SK-N-SH treated with all-trans-retinoic acid at 6 μM for 48 hours (cell line): Measurements from ENCODE around the gene KRT39.

Experiments
- ARNTL ChIP-seq: fragments of 450-650 bp; formaldehyde crosslinking; IDR thresholded peaks from 2 replicates; pipeline ENCODE4 v1.5.0; 2020; ENCODE audit warnings: low read depth, mild to moderate bottlenecking, moderate library complexity, borderline replicate concordance
- GLIS3 ChIP-seq: fragments of 250-450 bp; sonication (Bioruptor Pico); IDR thresholded peaks from 2 replicates; pipeline ENCODE4 v1.5.0; 2020; ENCODE audit warnings: mild to moderate bottlenecking, moderate library complexity
- ISL1 ChIP-seq: fragments of 250-450 bp; sonication (Bioruptor Pico); IDR thresholded peaks from 2 replicates; pipeline ENCODE4 v2.1.2; 2022; ENCODE audit warnings: mild to moderate bottlenecking, moderate library complexity
- OSR1 ChIP-seq: fragments of 250-450 bp; sonication (Bioruptor Pico); IDR thresholded peaks from 2 replicates; pipeline ENCODE4 v1.8.0; 2022; ENCODE audit warnings: moderate library complexity, mild to moderate bottlenecking, inconsistent platforms
- PPARA ChIP-seq: fragments of 250-450 bp; sonication (Bioruptor Pico); IDR thresholded peaks from 2 replicates; pipeline ENCODE4 v1.5.0; 2020; ENCODE audit warnings: mild to moderate bottlenecking, borderline replicate concordance
- TOX ChIP-seq: fragments of 250-450 bp; sonication (Bioruptor Pico); IDR thresholded peaks from 2 replicates; pipeline ENCODE4 v1.8.0; 2021; ENCODE audit warnings: mild to moderate bottlenecking, moderate library complexity, borderline replicate concordance
- ZC3H10 ChIP-seq: fragments of 250-450 bp; sonication (Bioruptor Pico); IDR thresholded peaks from 2 replicates; pipeline ENCODE4 v1.5.1; 2021; ENCODE audit warnings: mild to moderate bottlenecking, moderate library complexity
- ZFP3 ChIP-seq: fragments of 250-450 bp; sonication (Bioruptor Pico); IDR thresholded peaks from 2 replicates; pipeline ENCODE4 v1.5.0; 2020; ENCODE audit warnings: mild to moderate bottlenecking, moderate library complexity
- ZFP30 ChIP-seq: fragments of 450-650 bp; formaldehyde crosslinking; IDR thresholded peaks from 2 replicates; pipeline ENCODE4 v1.5.0; 2022; ENCODE audit warnings: mild to moderate bottlenecking, moderate library complexity
- ZNF565 ChIP-seq: fragments of 450-650 bp; formaldehyde crosslinking; conservative IDR thresholded peaks from 2 replicates; pipeline ENCODE4 v1.5.0; 2020; ENCODE audit warnings: low read depth, mild to moderate bottlenecking, moderate library complexity
- ZNF8 ChIP-seq: fragments of 450-650 bp; formaldehyde crosslinking; IDR thresholded peaks from 2 replicates; pipeline ENCODE4 v1.5.0; 2020; ENCODE audit warnings: mild to moderate bottlenecking, moderate library complexity
- TF ChIP-seq, protein P1 (sequence below): fragments of 250-450 bp; sonication (Bioruptor Pico); IDR thresholded peaks from 2 replicates; pipeline ENCODE4 v1.5.1; 2020; ENCODE audit warnings: low read depth, mild to moderate bottlenecking, moderate library complexity
- TF ChIP-seq, protein P2 (sequence below): fragments of 250-450 bp; sonication (Bioruptor Pico); IDR thresholded peaks from 2 replicates; pipeline ENCODE4 v1.8.0; 2020; ENCODE audit warnings: mild to moderate bottlenecking, moderate library complexity, borderline replicate concordance

DNA sequence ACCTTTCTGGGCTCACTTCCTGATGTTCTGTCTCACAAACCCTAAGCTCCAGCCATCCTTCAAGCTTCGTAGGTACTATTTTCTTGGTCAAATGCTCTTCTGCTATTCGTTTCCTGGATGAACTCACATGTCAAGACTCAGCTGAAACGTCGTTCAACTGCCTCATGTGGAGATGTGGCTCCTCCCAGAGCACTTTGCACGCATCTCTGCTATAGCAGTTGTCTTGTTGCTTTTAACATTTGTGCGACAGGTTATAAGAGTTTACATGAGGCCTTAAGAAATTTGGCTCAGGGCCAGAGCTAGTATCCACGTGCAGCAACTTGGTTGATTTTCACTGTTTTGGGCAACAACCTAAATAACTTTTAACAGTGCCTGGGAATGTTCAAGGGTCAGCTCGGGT is 20.2 kb upstream of the KRT39 start:
- TF ChIP-seq OSR1 (no peak), TOX (CRISPR knock-in tag) (no peak), ZNF8 (CRISPR knock-in tag) (no peak), PPARA (no peak), ARNTL (CRISPR knock-in tag) (no peak), ISL1 (CRISPR knock-in tag) (no peak), ZNF565 (CRISPR knock-in tag) (no peak), GLIS3 (CRISPR knock-in tag) (no peak), ZFP3 (CRISPR knock-in tag) (no peak), ZFP30 (no peak), ZC3H10 (no peak)
- TF ChIP-seq, protein P1, sequence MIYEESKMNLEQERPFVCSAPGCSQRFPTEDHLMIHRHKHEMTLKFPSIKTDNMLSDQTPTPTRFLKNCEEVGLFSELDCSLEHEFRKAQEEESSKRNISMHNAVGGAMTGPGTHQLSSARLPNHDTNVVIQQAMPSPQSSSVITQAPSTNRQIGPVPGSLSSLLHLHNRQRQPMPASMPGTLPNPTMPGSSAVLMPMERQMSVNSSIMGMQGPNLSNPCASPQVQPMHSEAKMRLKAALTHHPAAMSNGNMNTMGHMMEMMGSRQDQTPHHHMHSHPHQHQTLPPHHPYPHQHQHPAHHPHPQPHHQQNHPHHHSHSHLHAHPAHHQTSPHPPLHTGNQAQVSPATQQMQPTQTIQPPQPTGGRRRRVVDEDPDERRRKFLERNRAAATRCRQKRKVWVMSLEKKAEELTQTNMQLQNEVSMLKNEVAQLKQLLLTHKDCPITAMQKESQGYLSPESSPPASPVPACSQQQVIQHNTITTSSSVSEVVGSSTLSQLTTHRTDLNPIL: no peak
- TF ChIP-seq, protein P2, sequence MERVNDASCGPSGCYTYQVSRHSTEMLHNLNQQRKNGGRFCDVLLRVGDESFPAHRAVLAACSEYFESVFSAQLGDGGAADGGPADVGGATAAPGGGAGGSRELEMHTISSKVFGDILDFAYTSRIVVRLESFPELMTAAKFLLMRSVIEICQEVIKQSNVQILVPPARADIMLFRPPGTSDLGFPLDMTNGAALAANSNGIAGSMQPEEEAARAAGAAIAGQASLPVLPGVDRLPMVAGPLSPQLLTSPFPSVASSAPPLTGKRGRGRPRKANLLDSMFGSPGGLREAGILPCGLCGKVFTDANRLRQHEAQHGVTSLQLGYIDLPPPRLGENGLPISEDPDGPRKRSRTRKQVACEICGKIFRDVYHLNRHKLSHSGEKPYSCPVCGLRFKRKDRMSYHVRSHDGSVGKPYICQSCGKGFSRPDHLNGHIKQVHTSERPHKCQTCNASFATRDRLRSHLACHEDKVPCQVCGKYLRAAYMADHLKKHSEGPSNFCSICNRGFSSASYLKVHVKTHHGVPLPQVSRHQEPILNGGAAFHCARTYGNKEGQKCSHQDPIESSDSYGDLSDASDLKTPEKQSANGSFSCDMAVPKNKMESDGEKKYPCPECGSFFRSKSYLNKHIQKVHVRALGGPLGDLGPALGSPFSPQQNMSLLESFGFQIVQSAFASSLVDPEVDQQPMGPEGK (CRISPR knock-in tag): no peak
